GM06990 (cell line): Measurements from ENCODE around the gene RTP5.

ENCODE experiments used
- DNase-seq: peaks from one replicate; pipeline ENCODE4 v3.0.0-alpha.2; 2011; ENCODE audit not compliant: insufficient read length; ENCODE audit errors: extremely low read depth
- H3K27me3 ChIP-seq: replicated peaks from 2 replicates; pipeline ENCODE4 v1.6.0; 2011; ENCODE audit warnings: low read length; ENCODE audit not compliant: control insufficient read depth, insufficient read depth
- H3K36me3 ChIP-seq: 2 replicates; pipeline ENCODE4 v1.5.1; 2011; ENCODE audit warnings: low read length; ENCODE audit not compliant: control insufficient read depth, insufficient read depth
- H3K4me3 ChIP-seq: replicated peaks from 2 replicates; pipeline ENCODE4 v1.5.1; 2011; ENCODE audit warnings: low read depth, mild to moderate bottlenecking, control low read depth, low read length
- TF ChIP-seq, protein P1 (sequence below): IDR thresholded peaks from 2 replicates; pipeline ENCODE4 v1.5.1; 2011; ENCODE audit warnings: low read length, control low read depth, mild to moderate bottlenecking, inconsistent platforms; ENCODE audit not compliant: insufficient read depth, poor library complexity, severe bottlenecking

RTP5 gene

GRCh38 chr2:241877989-241878970, 8.8 kb downstream of the RTP5 start:
- no peaks in the 10 kb centered on the region for H3K36me3 ChIP-seq
- TF ChIP-seq, protein P1, sequence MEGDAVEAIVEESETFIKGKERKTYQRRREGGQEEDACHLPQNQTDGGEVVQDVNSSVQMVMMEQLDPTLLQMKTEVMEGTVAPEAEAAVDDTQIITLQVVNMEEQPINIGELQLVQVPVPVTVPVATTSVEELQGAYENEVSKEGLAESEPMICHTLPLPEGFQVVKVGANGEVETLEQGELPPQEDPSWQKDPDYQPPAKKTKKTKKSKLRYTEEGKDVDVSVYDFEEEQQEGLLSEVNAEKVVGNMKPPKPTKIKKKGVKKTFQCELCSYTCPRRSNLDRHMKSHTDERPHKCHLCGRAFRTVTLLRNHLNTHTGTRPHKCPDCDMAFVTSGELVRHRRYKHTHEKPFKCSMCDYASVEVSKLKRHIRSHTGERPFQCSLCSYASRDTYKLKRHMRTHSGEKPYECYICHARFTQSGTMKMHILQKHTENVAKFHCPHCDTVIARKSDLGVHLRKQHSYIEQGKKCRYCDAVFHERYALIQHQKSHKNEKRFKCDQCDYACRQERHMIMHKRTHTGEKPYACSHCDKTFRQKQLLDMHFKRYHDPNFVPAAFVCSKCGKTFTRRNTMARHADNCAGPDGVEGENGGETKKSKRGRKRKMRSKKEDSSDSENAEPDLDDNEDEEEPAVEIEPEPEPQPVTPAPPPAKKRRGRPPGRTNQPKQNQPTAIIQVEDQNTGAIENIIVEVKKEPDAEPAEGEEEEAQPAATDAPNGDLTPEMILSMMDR: peak; percentile 86
- peak; percentile 68 for DNase-seq

GRCh38 chr2:241879326-241879725, 9.8 kb downstream of the RTP5 start:
- DNase-seq: no peak
- Histone ChIP-seq H3K4me3 (no peak overlapping the region), H3K27me3 (no peaks in the 10 kb centered on the region), H3K36me3 (no peaks in the 10 kb centered on the region)
- TF ChIP-seq, protein P1: no peak

More at GRCh38 chr2:241877989-241878970, 8.8 kb downstream of the RTP5 start:
- Histone ChIP-seq H3K4me3 (no peak overlapping the region), H3K27me3 (no peaks in the 10 kb centered on the region)

- DNase-seq: no peak
- H3K36me3 ChIP-seq: peaks cover 3% of the 10 kb centered on the region
- peak overlapping the region; percentile 81 for H3K4me3 ChIP-seq
- TF ChIP-seq, protein P1: no peak
- no peaks in the 10 kb centered on the region for H3K27me3 ChIP-seq
These were observed 11.0 kb downstream of the RTP5 start for GRCh38 chr2:241880311-241881073.

- Histone ChIP-seq H3K27me3 (no peaks in the 10 kb centered on the region), H3K4me3 (peak overlapping the region; percentile 63), H3K36me3 (peaks cover 3% of the 10 kb centered on the region)
- DNase-seq: no peak
- TF ChIP-seq, protein P1: peak; percentile 47
These were observed 12.6 kb downstream of the RTP5 start for GRCh38 chr2:241882091-241882625.

DNA sequence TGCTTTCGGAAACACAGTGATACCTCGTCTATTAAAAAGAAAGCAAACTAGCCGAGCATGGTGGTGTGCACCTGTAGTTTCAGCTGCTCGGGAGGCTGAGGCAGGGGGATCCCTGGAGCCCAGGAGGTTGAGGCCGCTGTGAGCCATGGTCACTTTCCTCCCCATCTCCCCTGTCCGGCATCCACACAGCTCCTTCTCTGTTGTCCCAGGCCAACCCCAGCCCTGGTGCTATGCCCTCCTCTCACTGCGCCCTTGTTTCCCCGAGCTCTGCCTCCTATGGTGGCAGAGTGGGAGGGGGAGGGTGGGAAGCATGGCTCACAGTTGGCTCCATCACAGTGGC, 15.4 kb downstream of the RTP5 start:
- no peak for DNase-seq
- no peaks in the 10 kb centered on the region for H3K27me3 ChIP-seq
- peaks cover 3% of the 10 kb centered on the region for H3K36me3 ChIP-seq
- TF ChIP-seq, protein P1: no peak
- H3K4me3 ChIP-seq: no peak overlapping the region
